ENCODE results near the gene CYBC1.
"Not testable (repeated sequence)": the region's sequence is repeated elsewhere in the genome, so short reads cannot be mapped to it uniquely, and the experiment has no call there.

The CYBC1 gene

GRCh38 chr17:82463925-82464566 is 13.5 kb upstream of the CYBC1 start:
- Mint-ChIP-seq H3K27ac (no peak overlapping the region), H3K27me3 (no peaks in the 10 kb centered on the region), H3K36me3 (peaks cover 35 to 54% of the 10 kb centered on the region in 2 donors), H3K9me3 (no peaks in the 10 kb centered on the region), H3K4me3 (no peak overlapping the region), H3K4me1 (peaks cover 10 to 17% of the 10 kb centered on the region in 2 donors)
- DNase-seq = no peak
- no peak for ATAC-seq (replicated peaks)

GRCh38 chr17:82463391-82463790 is 12.8 kb upstream of the CYBC1 start:
- Mint-ChIP-seq H3K4me3 (no peak overlapping the region), H3K36me3 (peaks cover 30 to 48% of the 10 kb centered on the region in 2 donors), H3K27ac (no peak overlapping the region), H3K9me3 (no peaks in the 10 kb centered on the region), H3K4me1 (peaks cover 10 to 19% of the 10 kb centered on the region in 2 donors), H3K27me3 (no peaks in the 10 kb centered on the region)
- DNase-seq (no peak), ATAC-seq (replicated peaks) (no peak)

DNA sequence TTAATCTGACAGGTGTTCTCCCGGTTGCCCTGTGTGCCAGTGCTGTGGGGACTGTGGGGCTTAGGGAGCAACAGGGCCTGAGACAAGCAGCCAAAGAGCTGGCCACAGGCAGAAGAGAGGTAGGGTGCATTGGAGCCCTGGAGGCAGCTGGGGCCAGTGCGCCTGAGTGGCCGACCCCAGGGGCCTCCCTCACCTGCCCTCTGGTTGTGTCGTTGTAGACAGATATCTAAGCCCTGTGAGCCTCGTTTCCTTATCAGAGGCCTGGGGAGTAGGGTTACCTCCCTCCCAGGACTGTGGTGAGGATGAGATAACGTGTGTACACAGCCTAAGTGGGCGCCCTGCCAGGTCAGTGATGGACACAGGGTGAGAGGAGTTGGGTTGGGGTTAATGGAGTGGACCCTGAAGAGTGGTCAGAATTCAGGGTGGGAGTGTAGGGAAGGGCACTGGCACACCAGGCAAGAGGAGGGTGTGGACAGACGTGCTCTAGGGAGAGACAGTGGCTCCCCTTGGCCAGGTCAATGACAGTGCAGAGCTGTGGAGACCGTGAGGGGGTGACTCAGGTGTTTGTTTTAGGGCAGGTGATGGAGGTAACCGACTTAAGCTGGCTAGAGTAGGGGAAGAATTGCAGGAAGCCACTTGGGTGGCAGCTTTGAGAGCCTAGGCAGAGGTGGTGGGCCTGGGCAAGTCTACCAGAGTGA is 11.4 kb upstream of the CYBC1 start:
- Mint-ChIP-seq H3K4me1 (peaks cover 19 to 30% of the 10 kb centered on the region in 2 donors), H3K27me3 (no peaks in the 10 kb centered on the region), H3K4me3 (no peak overlapping the region), H3K36me3 (peaks cover 26 to 45% of the 10 kb centered on the region in 2 donors), H3K9me3 (no peaks in the 10 kb centered on the region), H3K27ac (peak overlapping the region; percentile 43)
- no peak for DNase-seq
- no peak for ATAC-seq (replicated peaks)

DNA sequence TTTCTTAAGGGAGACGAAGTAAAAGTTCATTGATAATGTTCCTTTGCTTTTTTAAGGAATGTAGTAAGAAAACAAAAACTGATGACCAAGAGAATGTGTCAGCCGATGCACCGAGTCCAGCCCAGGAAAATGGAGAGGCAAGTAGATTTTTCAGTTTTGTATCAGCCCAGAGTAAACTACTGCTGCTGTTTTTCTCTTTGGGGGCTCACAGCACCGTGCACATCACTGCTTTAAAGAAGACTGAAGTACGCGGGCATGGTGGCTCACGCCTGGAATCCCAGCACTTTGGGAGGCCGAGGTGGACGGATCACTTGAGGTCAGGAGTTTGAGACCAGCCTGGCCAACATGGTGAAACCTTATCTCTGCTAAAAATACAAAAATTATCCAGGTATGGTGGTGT is 9.4 kb upstream of the CYBC1 start:
- Mint-ChIP-seq H3K36me3 (peaks cover 24 to 34% of the 10 kb centered on the region in 2 donors), H3K4me1 (peaks cover 20 to 37% of the 10 kb centered on the region in 2 donors), H3K4me3 (peak overlapping the region in 1 of 2 donors; percentile 32)
- not testable (repeated sequence) for ATAC-seq (replicated peaks); DNase-seq; H3K27me3 Mint-ChIP-seq; H3K27ac Mint-ChIP-seq; H3K9me3 Mint-ChIP-seq

GRCh38 chr17:82458885-82459424 is 8.4 kb upstream of the CYBC1 start:
- Mint-ChIP-seq H3K36me3 (peaks cover 20 to 25% of the 10 kb centered on the region in 2 donors), H3K27me3 (no peaks in the 10 kb centered on the region), H3K27ac (peak overlapping the region; percentile 96), H3K9me3 (no peaks in the 10 kb centered on the region), H3K4me3 (peak overlapping the region; percentile 93 to 94), H3K4me1 (peaks cover 20 to 37% of the 10 kb centered on the region in 2 donors)
- no peak for DNase-seq
- no peak for ATAC-seq (replicated peaks)

DNA sequence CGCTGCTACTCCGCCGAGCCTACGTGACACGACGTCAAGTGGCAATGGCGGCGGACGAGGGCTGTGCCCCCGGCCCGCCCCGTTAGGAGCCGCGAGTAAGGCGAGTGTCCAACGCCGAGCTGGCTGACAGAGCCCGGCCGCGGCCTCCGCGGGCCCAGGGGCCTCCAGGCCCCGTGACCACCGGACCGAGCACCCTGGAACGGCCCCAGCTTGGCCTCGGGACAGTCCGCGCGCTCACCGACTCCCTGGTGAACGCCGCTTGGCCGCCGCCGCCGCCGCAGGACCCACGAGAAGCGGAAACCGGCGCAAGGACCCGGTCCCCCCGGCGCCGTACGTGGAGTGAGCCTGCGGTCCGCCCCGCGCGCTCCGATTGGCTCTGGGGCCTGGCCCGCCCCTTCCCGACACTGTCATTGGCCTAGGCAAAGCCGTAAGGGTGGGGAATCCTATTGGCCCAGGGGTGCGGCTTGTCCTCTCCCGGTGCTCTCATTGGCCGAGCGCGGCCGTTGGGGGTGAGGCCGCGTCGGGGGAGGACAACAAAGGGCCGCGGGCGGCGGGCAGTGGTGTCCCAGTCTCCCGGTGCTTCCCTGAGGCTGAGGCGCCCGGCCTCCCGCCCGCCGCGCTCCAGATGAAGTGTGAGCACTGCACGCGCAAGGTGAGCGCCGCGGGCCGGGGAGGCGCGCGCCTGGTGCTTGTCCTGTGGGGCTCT is 7.8 kb upstream of the CYBC1 start, which contains the start of gene NARF:
TSS of gene NARF (plus strand) at position 563 of the 706 bp plus-strand sequence. CDS start at position 626, 63 bp downstream.
- peak within 1 kb of the TSS; percentile 97 for H3K27ac Mint-ChIP-seq
- no peaks in the 10 kb centered on the region for H3K27me3 Mint-ChIP-seq
- no peaks in the 10 kb centered on the region for H3K9me3 Mint-ChIP-seq
- DNase-seq = peak; percentile 94
- H3K4me1 Mint-ChIP-seq = peaks cover 19 to 37% of the 10 kb centered on the region in 2 donors
- ATAC-seq (replicated peaks) = peak; percentile 97
- peaks cover 16 to 19% of the 10 kb centered on the region in 2 donors for H3K36me3 Mint-ChIP-seq
- H3K4me3 Mint-ChIP-seq = peak within 1 kb of the TSS; percentile 93 to 94

DNA sequence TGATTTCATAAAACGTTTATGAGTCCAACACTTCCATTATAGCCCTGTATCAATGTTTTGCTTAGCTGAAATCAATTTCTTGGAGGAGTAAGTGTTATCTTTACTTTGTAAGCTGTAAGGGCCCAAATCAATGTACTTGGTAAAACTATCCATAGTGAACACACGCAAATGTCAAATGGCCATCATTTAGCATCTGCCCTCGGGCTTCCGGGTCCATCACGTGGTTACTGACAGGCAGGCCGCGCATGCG is 7.3 kb upstream of the CYBC1 start:
- Mint-ChIP-seq H3K36me3 (peaks cover 14 to 16% of the 10 kb centered on the region in 2 donors), H3K9me3 (no peaks in the 10 kb centered on the region), H3K27me3 (no peaks in the 10 kb centered on the region), H3K27ac (peak overlapping the region; percentile 97), H3K4me3 (peak overlapping the region; percentile 93 to 94), H3K4me1 (peaks cover 16 to 37% of the 10 kb centered on the region in 2 donors)
- no peak for DNase-seq
- no peak for ATAC-seq (replicated peaks)

GRCh38 chr17:82457073-82457928 is 6.7 kb upstream of the CYBC1 start:
- no peak for DNase-seq

GRCh38 chr17:82453706-82454105 is 3.2 kb upstream of the CYBC1 start:
- not testable (repeated sequence) for H3K27ac Mint-ChIP-seq; H3K27me3 Mint-ChIP-seq; H3K4me3 Mint-ChIP-seq; H3K9me3 Mint-ChIP-seq; ATAC-seq (replicated peaks); DNase-seq; H3K36me3 Mint-ChIP-seq
- peaks cover 18 to 30% of the 10 kb centered on the region in 2 donors for H3K4me1 Mint-ChIP-seq

More at GRCh38 chr17:82457073-82457928, 6.7 kb upstream of the CYBC1 start:
- Mint-ChIP-seq H3K36me3 (peaks cover 10 to 11% of the 10 kb centered on the region in 2 donors), H3K27ac (peak overlapping the region; percentile 97), H3K4me1 (peaks cover 16 to 33% of the 10 kb centered on the region in 2 donors), H3K9me3 (no peaks in the 10 kb centered on the region), H3K27me3 (no peaks in the 10 kb centered on the region), H3K4me3 (peak overlapping the region; percentile 93 to 94)
- ATAC-seq (replicated peaks) = peak; percentile 19 to 20

GRCh38 chr17:82453151-82453550 is 2.6 kb upstream of the CYBC1 start:
- ATAC-seq (replicated peaks) = not testable (repeated sequence)

DNA sequence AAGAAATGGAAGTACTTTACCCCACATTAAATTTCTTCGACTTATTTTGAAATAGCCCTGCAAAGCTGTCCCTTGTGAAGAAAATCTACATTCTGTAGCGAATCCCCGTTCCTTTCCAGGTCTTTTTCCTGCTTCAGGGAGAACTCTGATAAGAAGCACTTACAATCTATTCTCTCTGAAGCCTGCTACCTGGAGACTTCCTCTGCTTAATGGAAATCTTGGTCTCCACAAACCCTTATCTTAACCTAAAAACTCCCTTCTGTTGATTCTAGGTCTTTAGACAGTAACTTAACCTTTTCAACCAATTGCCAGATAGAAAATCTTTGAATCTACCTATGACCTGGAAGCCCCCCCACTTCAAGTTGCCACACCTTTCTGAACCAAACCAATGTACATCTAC is 1.6 kb upstream of the CYBC1 start:
- ATAC-seq (replicated peaks) (no peak), DNase-seq (no peak)
- H3K9me3 Mint-ChIP-seq = no peaks in the 10 kb centered on the region
- H3K27me3 Mint-ChIP-seq = no peaks in the 10 kb centered on the region
- no peak overlapping the region for H3K27ac Mint-ChIP-seq
- peaks cover 17 to 28% of the 10 kb centered on the region in 2 donors for H3K4me1 Mint-ChIP-seq
- H3K4me3 Mint-ChIP-seq = peak overlapping the region in 1 of 2 donors; percentile 19
- peaks cover 2 to 9% of the 10 kb centered on the region in 2 donors for H3K36me3 Mint-ChIP-seq

More at GRCh38 chr17:82453151-82453550, 2.6 kb upstream of the CYBC1 start:
- H3K4me1 Mint-ChIP-seq = peaks cover 18 to 30% of the 10 kb centered on the region in 2 donors
- DNase-seq, H3K4me3 Mint-ChIP-seq, H3K36me3 Mint-ChIP-seq, H3K27ac Mint-ChIP-seq, H3K9me3 Mint-ChIP-seq, H3K27me3 Mint-ChIP-seq: not testable (repeated sequence)

DNA sequence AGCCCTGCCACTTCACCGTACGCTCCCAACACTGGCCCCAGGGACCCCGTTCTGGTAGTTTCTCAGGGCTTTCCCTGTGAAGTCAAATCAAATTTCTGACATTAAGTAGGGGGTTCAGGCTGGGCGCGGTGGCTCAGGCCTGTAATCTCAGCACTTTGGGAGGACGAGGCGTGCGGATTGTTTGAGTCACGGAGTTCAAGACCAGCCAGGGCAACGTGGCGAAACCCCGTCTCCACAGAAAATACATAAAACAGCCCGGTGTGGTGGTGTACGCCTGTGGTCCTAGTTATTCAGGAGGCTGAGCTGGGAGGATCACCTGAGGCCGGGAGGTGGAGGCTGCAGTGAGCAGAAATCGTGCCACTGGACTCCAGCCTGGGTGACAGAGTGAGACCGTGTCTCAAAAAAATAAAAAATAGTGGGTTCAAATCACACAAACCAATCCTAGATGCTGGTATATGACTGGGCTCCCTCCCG is 632 bp downstream of the CYBC1 start:
- Mint-ChIP-seq H3K27me3 (no peaks in the 10 kb centered on the region), H3K36me3 (peaks cover 15 to 21% of the 10 kb centered on the region in 2 donors), H3K4me3 (peak overlapping the region; percentile 92 to 97), H3K27ac (peak overlapping the region; percentile 100), H3K9me3 (no peaks in the 10 kb centered on the region), H3K4me1 (peaks cover 22 to 37% of the 10 kb centered on the region in 2 donors)
- ATAC-seq (replicated peaks) (peak in 1 of 2 donors; percentile 58), DNase-seq (no peak)

- H3K9me3 Mint-ChIP-seq = no peaks in the 10 kb centered on the region
- ATAC-seq (replicated peaks) (peak; percentile 81 to 84), DNase-seq (peak; percentile 92)
- H3K27me3 Mint-ChIP-seq = no peaks in the 10 kb centered on the region
- peaks cover 15 to 22% of the 10 kb centered on the region in 2 donors for H3K36me3 Mint-ChIP-seq
- peaks cover 23 to 37% of the 10 kb centered on the region in 2 donors for H3K4me1 Mint-ChIP-seq
- peak overlapping the region; percentile 92 to 97 for H3K4me3 Mint-ChIP-seq
- H3K27ac Mint-ChIP-seq = peak overlapping the region; percentile 100
Measured at GRCh38 chr17:82449131-82449882, 1.2 kb downstream of the CYBC1 start.

All from stimulated activated naive B cell treated with anti-CD40 and anti-IgM and Interleukin-4, amounts not matched to agents 10 μg/mL and 1 μg/mL and 100 μg/mL, for 72 hours (primary cell).